Measurements from ENCODE around the gene RAMACL. TPM values are rescaled to one million over a fixed set of nuclear protein-coding genes. Genes with fewer than 3 reads are reported as not detected.
"Not testable (repeated sequence)": the region's sequence is repeated elsewhere in the genome, so short reads cannot be mapped to it uniquely, and the experiment has no call there.

RAMACL gene
- total RNA-seq, 1 donor from 2014 or later = 0.75 TPM

- DNase-seq (ENCODE audit: low read depth) = peak; percentile 99
Observed at GRCh38 chr6:166556863-166557322, 29.6 kb downstream of the RAMACL start.

GRCh38 chr6:166556336-166556735 lies 30.1 kb downstream of the RAMACL start:
- peak; percentile 64 for DNase-seq (ENCODE audit: low read depth)

- DNase-seq (ENCODE audit: low read depth) = no peak
Observed at GRCh38 chr6:166555086-166555485, 31.4 kb downstream of the RAMACL start.

GRCh38 chr6:166554316-166554715 lies 32.2 kb downstream of the RAMACL start:
- DNase-seq (ENCODE audit: low read depth) = no peak

- peak; percentile 46 for DNase-seq (ENCODE audit: low read depth)
Observed at GRCh38 chr6:166553563-166554271, 32.8 kb downstream of the RAMACL start.

- DNase-seq (ENCODE audit: low read depth) = no peak
Observed at GRCh38 chr6:166552600-166552999, 33.9 kb downstream of the RAMACL start.

- DNase-seq (ENCODE audit: low read depth) = no peak
Observed at GRCh38 chr6:166551754-166552495, 34.6 kb downstream of the RAMACL start.

GRCh38 chr6:166546653-166547052 lies 39.8 kb downstream of the RAMACL start:
- DNase-seq (ENCODE audit: low read depth) = no peak

GRCh38 chr6:166545156-166546034 lies 41.1 kb downstream of the RAMACL start:
- DNase-seq (ENCODE audit: low read depth) = no peak

- DNase-seq (ENCODE audit: low read depth) = no peak
Observed at GRCh38 chr6:166544296-166544605, 42.2 kb downstream of the RAMACL start.

GRCh38 chr6:166543603-166544295 lies 42.7 kb downstream of the RAMACL start:
- no peak for DNase-seq (ENCODE audit: low read depth)

GRCh38 chr6:166542580-166542912 lies 43.9 kb downstream of the RAMACL start:
- DNase-seq (ENCODE audit: low read depth) = peak; percentile 48

GRCh38 chr6:166541876-166542579 lies 44.5 kb downstream of the RAMACL start:
- no peak for DNase-seq (ENCODE audit: low read depth)

- no peak for DNase-seq (ENCODE audit: low read depth)
Observed at GRCh38 chr6:166541366-166541765, 45.1 kb downstream of the RAMACL start.

GRCh38 chr6:166540631-166541331 lies 45.7 kb downstream of the RAMACL start:
- DNase-seq (ENCODE audit: low read depth) = no peak

- DNase-seq (ENCODE audit: low read depth) = no peak
Observed at GRCh38 chr6:166539543-166539942, 46.9 kb downstream of the RAMACL start.

GRCh38 chr6:166539011-166539385 lies 47.5 kb downstream of the RAMACL start:
- not testable (repeated sequence) for DNase-seq (ENCODE audit: low read depth)

- no peak for DNase-seq (ENCODE audit: low read depth)
Observed at GRCh38 chr6:166538297-166539010, 48.0 kb downstream of the RAMACL start.

GRCh38 chr6:166534658-166535406 lies 51.6 kb downstream of the RAMACL start:
- no peak for DNase-seq (ENCODE audit: low read depth)
